H7 (cell line): ENCODE data around the gene INAVA. TPM values are rescaled to one million over a fixed set of nuclear protein-coding genes. Genes with fewer than 3 reads are reported as not detected.

Experiments used
- DNase-seq: peaks from one replicate; pipeline ENCODE4 v3.0.0; 2012
- H3K27me3 ChIP-seq: 2 replicates; pipeline ENCODE4 v1.6.0; 2011; ENCODE audit warnings: mild to moderate bottlenecking, low read length; ENCODE audit not compliant: control insufficient read depth, insufficient read depth
- H3K36me3 ChIP-seq: replicated peaks from 2 replicates; pipeline ENCODE4 v1.5.1; 2011; ENCODE audit warnings: low read length; ENCODE audit not compliant: control insufficient read depth, insufficient read depth
- H3K4me3 ChIP-seq: 2 replicates; pipeline ENCODE4 v1.5.1; 2011; ENCODE audit warnings: low read depth, mild to moderate bottlenecking, control low read depth, low read length, moderate library complexity; ENCODE audit not compliant: insufficient read depth
- total RNA-seq: library from RNA; depleted of rRNA; stranded (reverse); fragments of >200 nt; shearing (Covaris generic); gene quantifications from 2 replicates; pipeline ENCODE4 v1.2.3, GENCODE V29; 2014

INAVA gene
- total RNA-seq, 1 experiment from 2014 or later = 53.8 TPM

DNA sequence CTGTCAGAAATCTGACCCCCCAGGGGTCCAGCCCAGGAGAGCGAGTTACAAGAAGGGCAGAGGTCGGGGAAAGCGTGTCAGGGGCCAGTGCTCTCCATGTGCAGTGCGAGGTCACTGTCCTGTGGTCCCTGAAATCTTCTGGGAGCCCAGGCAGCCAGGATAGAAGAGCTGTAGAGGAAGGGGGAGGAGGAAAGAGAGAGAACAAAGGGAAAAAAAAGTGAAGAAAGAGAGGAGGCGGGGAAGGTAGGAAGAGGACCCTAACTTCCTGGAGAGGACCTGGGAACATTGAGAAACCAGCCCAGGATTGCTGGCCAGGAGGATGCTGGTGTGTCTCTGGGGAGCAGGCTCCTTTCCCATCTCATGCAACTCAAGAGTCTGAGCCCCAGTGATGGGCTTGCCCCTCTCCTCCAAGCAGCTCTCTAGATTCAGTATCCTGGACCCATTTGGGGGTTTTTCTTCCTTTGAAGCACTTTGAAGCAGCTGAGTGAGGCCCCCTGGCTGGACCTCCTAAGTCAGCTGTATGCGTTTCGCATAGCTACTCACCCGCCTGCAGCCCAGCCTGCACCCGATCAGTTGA, 6.8 kb upstream of the INAVA start:
- Histone ChIP-seq H3K27me3 (0 out of 2 replicates have a peak, but pooled peaks cover 1% of the 10 kb centered on the region), H3K4me3 (no peak overlapping the region), H3K36me3 (no peaks in the 10 kb centered on the region)
- DNase-seq = no peak

- Histone ChIP-seq H3K4me3 (no peak overlapping the region), H3K27me3 (0 out of 2 replicates have a peak, but pooled peaks cover 1% of the 10 kb centered on the region), H3K36me3 (no peaks in the 10 kb centered on the region)
- no peak for DNase-seq
These were observed 6.3 kb upstream of the INAVA start for GRCh38 chr1:200888349-200888838.

DNA sequence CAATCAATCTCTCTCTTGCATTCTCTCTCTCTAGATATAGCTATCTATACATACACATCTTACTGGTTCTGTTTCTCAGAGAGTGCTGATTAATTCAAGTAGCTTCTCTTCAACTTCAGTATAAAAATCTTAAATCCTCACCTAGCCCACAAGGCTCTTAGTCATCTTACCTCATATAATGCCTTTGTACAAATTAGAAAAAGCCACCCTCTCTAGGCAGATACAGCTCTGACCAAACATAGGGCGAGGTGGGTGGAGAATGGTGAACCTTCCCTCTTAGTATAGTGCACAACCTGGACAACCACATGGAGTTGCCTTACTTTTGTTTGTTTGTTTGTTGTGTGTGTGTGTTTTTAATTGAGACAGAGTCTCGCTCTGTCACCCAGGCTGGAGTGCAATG, 5.1 kb upstream of the INAVA start:
- DNase-seq = no peak
- H3K4me3 ChIP-seq = no peak overlapping the region
- H3K36me3 ChIP-seq = no peaks in the 10 kb centered on the region
- H3K27me3 ChIP-seq = 0 out of 2 replicates have a peak, but pooled peaks cover 1% of the 10 kb centered on the region

- Histone ChIP-seq H3K36me3 (no peaks in the 10 kb centered on the region), H3K27me3 (0 out of 2 replicates have a peak, but pooled peaks cover 1% of the 10 kb centered on the region), H3K4me3 (no peak overlapping the region)
- no peak for DNase-seq
These were observed 4.7 kb upstream of the INAVA start for GRCh38 chr1:200890027-200890426.

DNA sequence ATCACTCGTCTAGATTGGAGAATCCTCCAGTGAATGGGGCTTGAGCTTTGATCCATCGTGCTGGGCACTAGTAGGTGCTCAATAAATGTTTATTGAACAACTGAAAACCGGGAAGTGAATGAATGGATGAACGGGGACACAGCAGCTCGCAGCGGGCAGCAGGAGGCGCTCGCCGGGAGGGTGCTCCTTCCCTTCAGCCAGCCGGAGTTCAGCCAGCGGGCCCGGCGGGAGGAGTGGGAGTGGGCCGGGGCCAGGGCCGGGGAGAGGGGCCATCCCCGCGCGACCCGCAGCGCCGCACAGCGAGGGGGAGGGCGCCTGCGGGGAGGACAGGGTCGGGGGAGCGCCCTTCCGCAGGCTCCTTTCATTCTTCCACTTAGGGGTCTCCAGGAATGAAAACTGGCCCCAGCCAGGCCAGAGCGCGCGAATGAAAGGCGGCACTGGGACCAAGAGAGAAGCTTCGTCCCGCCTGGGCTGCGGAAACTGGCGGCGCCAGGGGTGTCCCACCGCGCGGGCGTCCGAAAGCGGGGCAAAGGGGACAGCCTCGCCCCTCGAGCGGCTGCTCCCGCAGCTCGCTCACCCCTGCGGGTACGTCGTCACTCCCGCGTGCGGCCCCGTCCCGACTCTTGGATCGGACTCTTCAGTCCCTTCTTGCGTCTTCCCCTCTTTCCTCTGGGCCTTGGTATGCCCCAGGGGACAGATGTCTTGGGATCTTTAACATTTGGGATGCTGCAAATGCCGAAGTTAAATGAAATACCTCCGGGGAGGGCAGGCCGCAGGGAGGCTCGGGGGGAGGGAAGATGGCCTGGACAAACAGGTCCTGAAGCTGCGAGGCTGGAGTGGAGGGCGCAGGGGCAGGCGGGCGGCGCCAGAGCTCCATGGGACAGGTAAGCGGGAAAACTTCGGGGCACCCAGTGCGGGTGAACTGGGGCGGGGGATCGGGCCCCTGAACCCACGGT, 3.6 kb upstream of the INAVA start:
- DNase-seq = peak; percentile 91
- 0 out of 2 replicates have a peak, but pooled peaks cover 1% of the 10 kb centered on the region for H3K27me3 ChIP-seq
- no peaks in the 10 kb centered on the region for H3K36me3 ChIP-seq

DNA sequence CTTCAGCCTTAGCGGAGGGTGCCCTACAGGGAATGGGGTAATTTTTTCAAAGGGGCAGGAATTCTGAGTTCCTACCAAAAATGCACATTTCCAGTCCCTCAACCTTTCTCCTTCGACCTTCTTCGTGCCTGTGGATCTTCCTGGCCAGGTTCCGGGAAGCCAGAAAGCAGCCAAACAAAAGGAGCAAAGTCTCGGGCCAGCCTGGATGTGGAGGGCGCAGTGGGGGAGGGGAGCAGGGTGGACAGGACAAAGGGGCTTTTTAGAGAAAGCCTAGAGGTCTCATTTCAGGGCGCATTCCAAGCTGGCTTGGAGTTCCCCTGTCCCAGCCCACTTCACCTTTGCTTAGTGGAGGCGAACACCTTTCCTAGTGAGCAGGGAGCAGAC, 2.9 kb upstream of the INAVA start:
- H3K36me3 ChIP-seq = no peaks in the 10 kb centered on the region
- peak overlapping the region; percentile 68 for H3K4me3 ChIP-seq
- DNase-seq = peak; percentile 87

More for the DNA sequence above, 3.6 kb upstream of the INAVA start:
- H3K4me3 ChIP-seq = peak overlapping the region; percentile 68

GRCh38 chr1:200892546-200892945, 2.2 kb upstream of the INAVA start:
- Histone ChIP-seq H3K36me3 (no peaks in the 10 kb centered on the region; the same call in none of the 2 replicates), H3K27me3 (0 out of 2 replicates have a peak, but pooled peaks cover 1% of the 10 kb centered on the region), H3K4me3 (peak overlapping the region; percentile 68)
- no peak for DNase-seq

More for the DNA sequence above, 2.9 kb upstream of the INAVA start:
- H3K27me3 ChIP-seq = 0 out of 2 replicates have a peak, but pooled peaks cover 1% of the 10 kb centered on the region

GRCh38 chr1:200892958-200893357, 1.7 kb upstream of the INAVA start:
- no peak for DNase-seq
- Histone ChIP-seq H3K4me3 (no peak overlapping the region), H3K36me3 (peaks cover under 1% of the 10 kb centered on the region), H3K27me3 (0 out of 2 replicates have a peak, but pooled peaks cover 1% of the 10 kb centered on the region)

- Histone ChIP-seq H3K36me3 (peaks cover 2% of the 10 kb centered on the region), H3K27me3 (0 out of 2 replicates have a peak, but pooled peaks cover 1% of the 10 kb centered on the region), H3K4me3 (peak overlapping the region; percentile 16; the same call in 1 of the 2 replicates)
- no peak for DNase-seq
These were observed 1.2 kb upstream of the INAVA start for GRCh38 chr1:200893411-200893901.

DNA sequence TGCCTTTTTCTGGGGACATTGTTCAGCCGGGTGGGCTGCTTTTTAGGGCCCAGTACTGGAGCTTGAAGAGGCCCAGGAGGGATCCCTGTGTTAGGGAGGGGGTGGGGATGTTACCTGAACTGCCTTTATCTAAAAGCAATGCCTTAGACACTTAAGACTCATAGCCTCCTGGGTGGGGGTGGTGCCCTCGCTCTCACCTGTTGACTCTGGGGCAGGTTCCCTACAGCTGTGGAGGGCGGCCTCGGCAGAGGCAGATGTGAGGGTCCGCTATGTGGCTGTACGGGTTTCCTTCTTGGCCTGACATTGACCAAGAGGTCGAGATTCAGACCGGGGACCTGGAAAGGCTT, 716 bp downstream of the INAVA start:
- no peak overlapping the region for H3K4me3 ChIP-seq

GRCh38 chr1:200895801-200896530, 1.3 kb downstream of the INAVA start:
- DNase-seq = peak; percentile 36
- no peak overlapping the region for H3K4me3 ChIP-seq

More for the DNA sequence above, 716 bp downstream of the INAVA start:
- peaks cover 10% of the 10 kb centered on the region for H3K36me3 ChIP-seq
- peak; percentile 59 for DNase-seq
- H3K27me3 ChIP-seq = no peaks in the 10 kb centered on the region

GRCh38 chr1:200896531-200897196, 2.0 kb downstream of the INAVA start:
- peaks cover 18% of the 10 kb centered on the region for H3K36me3 ChIP-seq
- H3K4me3 ChIP-seq = no peak overlapping the region
- no peaks in the 10 kb centered on the region for H3K27me3 ChIP-seq
- DNase-seq = peak; percentile 74

More at GRCh38 chr1:200895801-200896530, 1.3 kb downstream of the INAVA start:
- peaks cover 14% of the 10 kb centered on the region for H3K36me3 ChIP-seq
- H3K27me3 ChIP-seq = no peaks in the 10 kb centered on the region

DNA sequence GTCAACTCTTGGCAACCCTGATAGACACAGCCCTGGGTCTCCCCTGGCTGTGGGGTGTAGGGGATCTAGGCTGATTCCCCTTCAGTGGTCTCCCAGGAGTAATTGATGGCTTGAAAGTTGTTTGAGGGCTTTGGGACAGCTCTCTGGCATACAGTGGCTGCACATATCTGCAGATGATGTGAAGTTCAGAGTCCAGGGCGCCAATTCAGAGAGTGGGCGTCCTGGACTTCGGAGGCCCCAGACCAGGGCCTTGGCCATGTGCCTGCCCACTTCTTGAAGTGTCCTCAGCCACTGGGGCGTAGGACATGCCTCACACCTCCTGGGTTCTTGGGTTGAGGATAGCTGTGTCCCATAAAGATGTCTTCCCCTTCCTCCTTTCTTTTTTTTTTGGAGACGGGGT, 2.6 kb downstream of the INAVA start:
- Histone ChIP-seq H3K36me3 (peaks cover 19% of the 10 kb centered on the region), H3K4me3 (no peak overlapping the region), H3K27me3 (no peaks in the 10 kb centered on the region)
- no peak for DNase-seq
